CD4-positive, alpha-beta T cell (primary cell): Measurements from ENCODE around the gene DTX3. TPM values are rescaled to one million over a fixed set of nuclear protein-coding genes. Genes with fewer than 3 reads are reported as not detected.

Source experiments
- ATAC-seq: fragments of 200-7000 bp; cut with Tn5 transposase; one replicate; pipeline ENCODE4 v1.10.0; 2022; ENCODE audit warnings: mild to moderate bottlenecking; ENCODE audit not compliant: poor library complexity
- CTCF ChIA-PET: fragments of 350-600 bp; sonication (Branson Sonifier 250); formaldehyde crosslinking; loops from one replicate; lab custom pipeline; 2021; ENCODE audit warnings: antibody characterized with exemption, inconsistent platforms; lab: Charles Lee
- POLR2A ChIA-PET: fragments of 350-600 bp; sonication (Branson Sonifier 250); formaldehyde crosslinking; loops from one replicate; lab custom pipeline; 2021; ENCODE audit warnings: antibody characterized with exemption, inconsistent platforms; lab: Charles Lee
- DNase-seq, 14 experiments: peaks; one replicate each; pipeline ENCODE4 v3.0.0-alpha.2; 2013 to 2020; ENCODE audit warnings: mixed read lengths in 2 of 14
- H3K27ac ChIP-seq, 2 donors: one replicate each; pipeline versions ENCODE4 v1.5.1 to v1.7.0; 2013; ENCODE audit warnings: low read length in 2 of 2, low read depth in 1 of 2, mild to moderate bottlenecking in 1 of 2
- H3K27me3 ChIP-seq, 2 experiments: 1 replicate in 1 of 2; 2 replicates in 1 of 2; pipeline versions ENCODE4 v1.6.1 to v1.7.0; 2013; ENCODE audit warnings: low read length in 2 of 2, control low read depth in 1 of 2, mild to moderate bottlenecking in 1 of 2, moderate library complexity in 1 of 2; ENCODE audit not compliant: insufficient read depth in 2 of 2, control insufficient read depth in 1 of 2
- H3K36me3 ChIP-seq: one replicate; pipeline ENCODE4 v1.6.1; 2013; ENCODE audit warnings: low read length, control low read depth; ENCODE audit not compliant: insufficient read depth
- H3K4me1 ChIP-seq: one replicate; pipeline ENCODE4 v1.6.1; 2013; ENCODE audit warnings: low read length, control low read depth; ENCODE audit not compliant: insufficient read depth
- H3K4me3 ChIP-seq: one replicate; pipeline ENCODE4 v1.5.1; 2013; ENCODE audit warnings: mild to moderate bottlenecking, low read length, moderate library complexity
- H3K9me3 ChIP-seq, 2 experiments: 1 replicate in 1 of 2; 2 replicates in 1 of 2; pipeline versions ENCODE4 v1.6.1 to v1.7.0; 2013; ENCODE audit warnings: low read length in 2 of 2, mild to moderate bottlenecking in 2 of 2, control low read depth in 1 of 2, moderate library complexity in 1 of 2; ENCODE audit not compliant: control insufficient read depth in 1 of 2, insufficient read depth in 1 of 2
- H3K27ac Mint-ChIP-seq: one replicate; pipeline ENCODE4 v1.8.0; 2020; ENCODE audit warnings: mixed read lengths
- H3K27me3 Mint-ChIP-seq: one replicate; pipeline ENCODE4 v1.8.0; 2021; ENCODE audit warnings: mixed read lengths
- H3K36me3 Mint-ChIP-seq: one replicate; pipeline ENCODE4 v1.8.0; 2021; ENCODE audit warnings: low read depth, mixed read lengths
- H3K4me1 Mint-ChIP-seq: one replicate; pipeline ENCODE4 v1.8.0; 2021; ENCODE audit warnings: low read depth, mixed read lengths
- H3K4me3 Mint-ChIP-seq: one replicate; pipeline ENCODE4 v1.8.0; 2020; ENCODE audit warnings: mild to moderate bottlenecking, mixed read lengths
- H3K9me3 Mint-ChIP-seq: one replicate; pipeline ENCODE4 v1.8.0; 2020; ENCODE audit warnings: mixed read lengths
- intact Hi-C, 2 experiments: fragments of 100-400 bp; cut with DNase I in 1 of 2; cut with micrococcal nuclease in 1 of 2; formaldehyde crosslinking; loops; one replicate each; pipeline versions ENCODE4 v1.15.1 to v1.9.0; 2023 to 2025; cut with DNase I, micrococcal nuclease
- total RNA-seq, 174 experiments: library from RNA in 2 of 174; stranded (reverse) in 2 of 174; gene quantifications; one replicate each; pipeline ENCODE4 v1.2.3 and lab custom pipeline; 2021 to 2026
- TF ChIP-seq, protein P1 (sequence below): fragments of 200-600 bp; IDR thresholded peaks from one replicate; pipeline ENCODE4 v1.8.0; 2022; ENCODE audit warnings: antibody characterized with exemption, mild to moderate bottlenecking

Gene DTX3
- total RNA-seq, 2 experiments from 2014 or later: 28.6 to 29.4 TPM

DNA sequence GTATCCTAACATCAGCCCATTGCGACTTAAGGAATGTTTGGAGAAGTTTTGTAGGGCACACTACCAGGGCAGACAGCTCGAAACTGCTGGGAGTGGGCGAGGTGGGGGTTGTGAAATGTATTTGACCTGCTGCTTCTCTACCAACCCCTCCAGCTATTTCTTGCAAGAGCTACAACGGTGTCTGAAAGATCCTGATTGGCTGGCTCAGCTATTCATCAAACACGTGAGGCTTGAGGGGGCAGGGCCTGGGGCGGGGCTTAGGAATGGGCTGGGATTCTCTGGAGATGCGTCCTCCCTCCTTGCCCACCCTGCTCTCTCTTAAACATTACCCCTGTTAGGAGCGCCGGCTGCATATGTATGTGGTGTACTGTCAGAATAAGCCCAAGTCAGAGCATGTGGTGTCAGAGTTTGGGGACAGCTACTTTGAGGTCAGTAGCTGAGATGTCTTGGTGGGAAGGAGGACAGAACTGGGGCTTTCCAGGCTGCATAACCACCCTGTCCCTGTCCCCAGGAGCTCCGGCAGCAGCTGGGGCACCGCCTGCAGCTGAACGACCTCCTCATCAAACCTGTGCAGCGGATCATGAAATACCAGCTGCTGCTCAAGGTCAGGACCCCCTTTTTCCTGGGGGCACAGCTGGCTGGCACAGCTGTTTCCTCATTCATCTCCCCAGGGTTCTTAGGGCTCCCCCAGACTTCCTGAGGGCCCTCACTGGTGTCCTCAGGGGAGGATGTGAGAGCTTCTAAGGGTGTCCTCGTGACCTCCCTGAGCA, 9.7 kb downstream of the DTX3 start:
- peaks cover 0 to 3% of the 10 kb centered on the region in 2 experiments for H3K9me3 ChIP-seq
- Mint-ChIP-seq H3K36me3 (no peaks in the 10 kb centered on the region), H3K4me3 (peak overlapping the region; percentile 11), H3K27ac (no peak overlapping the region), H3K4me1 (peaks cover 23% of the 10 kb centered on the region), H3K27me3 (peaks cover 81% of the 10 kb centered on the region), H3K9me3 (no peaks in the 10 kb centered on the region)
- no peaks in the 10 kb centered on the region for H3K36me3 ChIP-seq
- ATAC-seq (no peak), DNase-seq (peak in 1 of 14 experiments; percentile 30)
- TF ChIP-seq, protein P1, sequence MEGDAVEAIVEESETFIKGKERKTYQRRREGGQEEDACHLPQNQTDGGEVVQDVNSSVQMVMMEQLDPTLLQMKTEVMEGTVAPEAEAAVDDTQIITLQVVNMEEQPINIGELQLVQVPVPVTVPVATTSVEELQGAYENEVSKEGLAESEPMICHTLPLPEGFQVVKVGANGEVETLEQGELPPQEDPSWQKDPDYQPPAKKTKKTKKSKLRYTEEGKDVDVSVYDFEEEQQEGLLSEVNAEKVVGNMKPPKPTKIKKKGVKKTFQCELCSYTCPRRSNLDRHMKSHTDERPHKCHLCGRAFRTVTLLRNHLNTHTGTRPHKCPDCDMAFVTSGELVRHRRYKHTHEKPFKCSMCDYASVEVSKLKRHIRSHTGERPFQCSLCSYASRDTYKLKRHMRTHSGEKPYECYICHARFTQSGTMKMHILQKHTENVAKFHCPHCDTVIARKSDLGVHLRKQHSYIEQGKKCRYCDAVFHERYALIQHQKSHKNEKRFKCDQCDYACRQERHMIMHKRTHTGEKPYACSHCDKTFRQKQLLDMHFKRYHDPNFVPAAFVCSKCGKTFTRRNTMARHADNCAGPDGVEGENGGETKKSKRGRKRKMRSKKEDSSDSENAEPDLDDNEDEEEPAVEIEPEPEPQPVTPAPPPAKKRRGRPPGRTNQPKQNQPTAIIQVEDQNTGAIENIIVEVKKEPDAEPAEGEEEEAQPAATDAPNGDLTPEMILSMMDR: no peak
- POLR2A ChIA-PET: no interaction called here
- peaks cover 33 to 52% of the 10 kb centered on the region in 2 experiments for H3K27me3 ChIP-seq
- H3K4me1 ChIP-seq: peaks cover 23% of the 10 kb centered on the region
- intact Hi-C loops: no loop called here
- CTCF ChIA-PET: no interaction called here
- H3K27ac ChIP-seq: no peak overlapping the region
- H3K4me3 ChIP-seq: no peak overlapping the region

DNA sequence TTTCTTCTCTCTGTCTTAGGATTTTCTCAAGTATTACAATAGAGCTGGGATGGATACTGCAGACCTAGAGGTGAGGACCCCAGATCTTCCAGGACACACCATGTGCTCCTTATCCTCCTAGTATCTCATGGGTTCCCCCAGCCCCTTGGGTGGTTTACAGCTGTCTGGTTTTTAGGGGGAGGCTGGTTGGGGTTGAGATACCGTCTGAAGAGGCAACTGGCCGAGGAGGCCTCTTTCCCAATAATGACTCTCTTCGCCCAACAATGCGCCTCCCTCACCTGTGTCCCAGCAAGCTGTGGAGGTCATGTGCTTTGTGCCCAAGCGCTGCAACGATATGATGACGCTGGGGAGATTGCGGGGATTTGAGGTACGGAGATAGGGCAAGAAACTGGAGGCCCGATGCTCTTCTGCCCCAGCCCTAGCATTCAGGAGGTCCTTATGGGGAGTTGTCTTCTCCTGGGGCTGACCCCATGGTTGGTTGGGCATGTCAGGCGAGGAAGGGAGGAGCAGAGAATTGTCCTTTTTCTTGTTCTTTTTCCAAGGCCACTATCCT, 10.4 kb downstream of the DTX3 start:
- Histone ChIP-seq H3K9me3 (peaks cover 0 to 3% of the 10 kb centered on the region in 2 experiments), H3K27ac (no peak overlapping the region), H3K4me3 (no peak overlapping the region), H3K4me1 (peaks cover 29% of the 10 kb centered on the region), H3K36me3 (no peaks in the 10 kb centered on the region), H3K27me3 (peaks cover 40 to 58% of the 10 kb centered on the region in 2 experiments)
- Mint-ChIP-seq H3K4me1 (peaks cover 26% of the 10 kb centered on the region), H3K9me3 (no peaks in the 10 kb centered on the region), H3K4me3 (no peak overlapping the region), H3K36me3 (no peaks in the 10 kb centered on the region), H3K27ac (no peak overlapping the region), H3K27me3 (peaks cover 88% of the 10 kb centered on the region)
- intact Hi-C loops: no loop called here
- TF ChIP-seq, protein P1: no peak
- DNase-seq: no peak
- no peak for ATAC-seq
- POLR2A ChIA-PET: no interaction called here
- CTCF ChIA-PET: interaction anchor here (2.0 kb wide), 1 partner anchor 32 kb away, joined by 12 read pairs; no protein-coding TSS in a partner anchor

DNA sequence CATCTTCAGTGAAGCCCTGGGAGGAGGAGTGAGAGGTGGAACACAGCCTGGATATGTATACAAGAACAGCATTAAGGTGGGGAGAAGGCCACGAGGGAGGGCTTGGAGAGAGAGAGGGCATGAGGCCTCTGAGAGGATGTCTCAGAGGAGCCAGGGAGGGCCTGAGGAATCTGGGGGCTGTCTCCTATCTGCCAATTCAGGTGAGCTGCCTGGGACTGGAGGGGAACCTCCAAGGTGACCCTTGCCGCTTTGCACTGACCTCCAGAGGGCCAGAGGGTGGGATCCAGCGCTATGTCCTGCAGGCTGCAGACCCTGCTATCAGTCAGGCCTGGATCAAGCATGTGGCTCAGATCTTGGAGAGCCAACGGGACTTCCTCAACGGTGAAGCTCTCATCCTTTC, 11.0 kb downstream of the DTX3 start:
- H3K4me3 ChIP-seq: no peak overlapping the region
- no peak overlapping the region for H3K4me3 Mint-ChIP-seq
- H3K27ac Mint-ChIP-seq: no peak overlapping the region
- H3K4me1 ChIP-seq: peaks cover 29% of the 10 kb centered on the region
- H3K9me3 Mint-ChIP-seq: no peaks in the 10 kb centered on the region
- intact Hi-C loops: no loop called here
- DNase-seq: no peak
- no peaks in the 10 kb centered on the region for H3K36me3 ChIP-seq
- ATAC-seq: no peak
- POLR2A ChIA-PET: no interaction called here
- CTCF ChIA-PET: interaction anchor here (2.0 kb wide), 1 partner anchor 32 kb away, joined by 12 read pairs; no protein-coding TSS in a partner anchor
- peaks cover 27% of the 10 kb centered on the region for H3K4me1 Mint-ChIP-seq
- H3K27ac ChIP-seq: no peak overlapping the region
- peaks cover 46 to 65% of the 10 kb centered on the region in 2 experiments for H3K27me3 ChIP-seq
- H3K9me3 ChIP-seq: peaks cover 0 to 6% of the 10 kb centered on the region in 2 experiments
- no peaks in the 10 kb centered on the region for H3K36me3 Mint-ChIP-seq
- H3K27me3 Mint-ChIP-seq: peaks cover 89% of the 10 kb centered on the region
- TF ChIP-seq, protein P1: no peak
